NCI-H2029 treated with DMSO at 0.1 percent for 48 hours (cell line): ENCODE results near the gene PEAK1.
"Not testable (repeated sequence)": the region's sequence is repeated elsewhere in the genome, so short reads cannot be mapped to it uniquely, and the experiment has no call there.

Experiments
- DNase-seq: peaks from one replicate; lab custom pipeline; 2025; lab: John Stamatoyannopoulos, UW

Gene PEAK1

GRCh38 chr15:77296773-77297337, 123.0 kb downstream of the PEAK1 start:
- DNase-seq, result no peak

DNA sequence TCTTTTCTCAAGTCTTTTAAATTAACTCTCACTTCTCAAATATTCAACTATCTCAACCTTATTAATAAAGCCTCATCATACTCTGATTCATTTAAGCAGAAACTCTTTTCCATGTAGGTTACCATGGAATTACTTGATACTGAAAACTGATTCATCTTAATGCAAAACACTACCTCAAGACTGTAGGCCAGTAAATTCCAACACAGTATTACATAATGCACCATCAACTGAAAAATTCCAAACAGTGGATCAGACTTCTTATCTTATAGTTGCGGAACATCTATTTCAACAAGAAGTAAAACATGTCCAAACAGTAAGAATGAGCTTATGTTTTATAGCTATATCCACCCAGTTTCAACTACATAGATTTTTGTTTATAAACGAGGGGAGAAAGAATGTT, 124.5 kb downstream of the PEAK1 start:
- DNase-seq, result no peak

DNA sequence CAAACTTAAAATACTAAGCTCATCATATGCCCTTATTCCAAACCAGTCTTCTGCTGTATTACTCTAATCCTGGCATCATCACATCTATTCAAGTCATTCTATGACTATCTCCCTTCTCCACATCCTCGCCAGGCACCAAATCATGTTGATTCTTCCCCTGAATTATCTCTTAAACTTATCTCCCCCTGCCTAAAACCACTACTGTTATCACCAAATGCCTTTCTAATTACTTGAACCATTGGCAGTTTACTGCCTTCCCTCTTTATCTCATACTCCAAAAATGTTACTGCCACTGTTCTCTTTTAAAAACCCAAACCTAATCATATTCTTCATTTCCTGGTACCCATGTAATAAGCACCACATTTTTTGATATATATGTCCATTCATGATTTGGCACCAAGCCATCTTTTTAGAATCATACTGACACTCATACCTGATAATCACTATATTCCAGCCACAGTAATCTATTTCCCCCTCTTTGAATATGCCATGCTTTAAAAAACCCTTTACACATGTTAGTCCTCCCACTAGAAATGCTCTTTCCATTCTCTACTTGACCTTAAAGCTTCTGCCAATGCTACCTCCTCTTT, 126.8 kb downstream of the PEAK1 start:
- DNase-seq, result no peak

DNA sequence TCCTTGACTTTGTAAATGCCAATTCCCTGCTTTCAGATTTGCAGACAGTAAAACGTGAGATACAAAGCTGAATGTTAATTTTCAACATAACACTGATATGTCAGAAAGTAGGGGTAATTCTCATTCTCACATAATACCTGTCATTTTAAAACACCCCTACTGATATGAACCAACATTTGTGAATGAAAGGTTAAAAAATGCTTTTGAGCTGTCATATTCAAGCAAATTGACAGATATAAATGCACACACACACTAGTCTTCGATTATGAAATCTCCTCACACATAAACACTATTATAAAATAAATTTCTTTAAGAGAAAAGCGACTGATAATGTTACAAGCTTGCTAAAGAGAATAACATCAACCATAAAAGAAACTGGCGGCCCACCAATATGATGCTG, 128.8 kb downstream of the PEAK1 start:
- DNase-seq, result no peak

DNA sequence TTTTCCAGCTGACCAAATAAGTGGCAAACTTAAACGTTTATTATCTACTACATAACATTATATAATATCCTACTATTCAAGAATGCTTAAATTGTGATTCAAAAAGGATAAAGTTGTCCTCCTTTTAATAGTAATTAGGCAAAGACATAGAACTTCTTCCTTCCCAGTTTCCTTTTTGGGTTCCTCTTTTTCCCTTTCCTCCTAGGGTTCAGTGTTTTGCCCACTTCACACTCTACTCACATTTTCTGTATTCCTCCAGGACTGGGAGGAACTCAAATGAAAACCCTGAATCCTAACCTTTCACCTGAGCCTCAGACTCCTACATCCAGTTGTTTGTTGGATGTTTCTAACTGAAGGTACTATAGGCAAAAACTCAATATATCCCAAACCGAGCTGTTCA, 132.5 kb downstream of the PEAK1 start:
- no peak for DNase-seq

DNA sequence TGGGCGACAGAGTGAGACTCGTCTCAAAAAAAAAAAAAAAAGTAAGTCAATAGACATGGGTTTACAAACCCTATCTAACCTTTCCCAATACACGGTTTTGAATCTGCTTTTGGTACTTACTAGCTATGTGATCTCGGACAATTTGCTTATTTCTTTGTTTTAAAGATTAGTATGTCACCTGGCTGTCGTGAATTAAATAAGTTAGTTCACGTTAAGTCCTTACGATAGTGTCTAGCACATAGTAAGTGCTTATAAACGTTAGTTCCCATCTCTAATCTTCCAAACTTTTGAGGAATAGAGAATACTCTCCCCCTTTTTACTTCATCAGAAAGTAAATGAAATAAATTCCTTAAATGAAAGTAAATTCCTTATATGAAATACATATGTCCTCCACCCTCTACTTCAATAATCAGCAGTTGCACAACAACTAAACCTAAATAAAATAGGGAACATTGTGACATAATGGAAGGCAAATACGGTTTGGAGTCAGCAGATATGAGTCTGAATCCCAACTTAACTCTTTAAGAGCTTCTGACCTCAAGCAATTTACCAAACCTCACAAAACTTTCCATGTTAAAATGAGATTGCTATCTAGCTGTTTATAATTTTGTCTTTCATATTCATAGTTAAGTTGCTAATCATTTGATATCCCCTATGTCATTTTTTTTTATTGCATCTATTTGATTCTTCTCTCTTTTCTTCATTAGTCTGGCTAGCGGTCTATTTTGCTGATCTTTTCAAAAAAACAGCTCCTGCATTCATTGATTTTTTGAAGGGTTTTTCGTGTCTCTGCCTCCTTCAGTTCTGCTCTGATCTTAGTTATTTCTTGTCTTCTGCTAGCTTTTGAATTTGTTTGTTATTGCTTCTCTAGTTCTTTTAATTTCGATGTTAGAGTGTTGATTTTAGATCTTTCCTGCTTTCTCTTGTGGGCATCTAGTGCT, 134.6 kb downstream of the PEAK1 start:
- no peak for DNase-seq

GRCh38 chr15:77282333-77282732, 137.6 kb downstream of the PEAK1 start:
- no peak for DNase-seq

DNA sequence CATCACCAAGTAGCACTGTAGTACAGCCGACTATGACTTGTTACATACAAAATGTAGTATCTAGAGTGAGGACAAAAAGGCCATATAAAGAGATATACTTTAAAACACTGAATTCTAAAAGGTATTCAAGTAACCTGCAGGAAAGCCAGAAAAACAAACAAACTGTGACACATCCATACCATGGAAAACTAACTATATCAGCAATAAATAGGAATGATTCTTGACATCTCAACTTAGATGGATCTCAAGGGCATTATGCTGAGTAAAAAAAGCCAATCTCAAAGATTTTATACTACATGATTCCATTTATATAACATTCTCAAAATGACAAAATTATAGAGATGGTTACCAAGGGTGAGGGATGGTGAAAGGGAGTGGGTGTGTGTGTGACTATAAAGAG, 143.0 kb downstream of the PEAK1 start:
- DNase-seq, result no peak

DNA sequence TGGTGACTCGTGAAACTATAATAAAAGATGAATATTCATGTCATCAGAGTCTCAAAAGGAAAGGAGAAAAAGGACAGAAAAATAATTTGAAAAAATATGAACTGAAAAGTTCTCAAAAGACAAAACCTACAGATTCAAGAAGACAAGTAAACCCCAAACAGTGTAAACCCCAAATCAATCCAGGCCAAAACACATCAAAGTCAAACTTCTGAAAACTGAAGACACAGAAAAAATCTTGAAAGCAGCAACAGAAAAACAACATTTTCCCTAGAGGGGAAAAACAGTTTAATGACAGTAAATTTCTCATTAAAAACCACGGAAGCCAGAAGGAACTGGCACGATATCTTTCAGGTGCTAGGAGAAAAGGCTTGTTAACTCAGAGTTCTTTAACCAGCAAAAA, 143.8 kb downstream of the PEAK1 start:
- no peak for DNase-seq

GRCh38 chr15:77273136-77273535, 146.8 kb downstream of the PEAK1 start:
- DNase-seq, result not testable (repeated sequence)

DNA sequence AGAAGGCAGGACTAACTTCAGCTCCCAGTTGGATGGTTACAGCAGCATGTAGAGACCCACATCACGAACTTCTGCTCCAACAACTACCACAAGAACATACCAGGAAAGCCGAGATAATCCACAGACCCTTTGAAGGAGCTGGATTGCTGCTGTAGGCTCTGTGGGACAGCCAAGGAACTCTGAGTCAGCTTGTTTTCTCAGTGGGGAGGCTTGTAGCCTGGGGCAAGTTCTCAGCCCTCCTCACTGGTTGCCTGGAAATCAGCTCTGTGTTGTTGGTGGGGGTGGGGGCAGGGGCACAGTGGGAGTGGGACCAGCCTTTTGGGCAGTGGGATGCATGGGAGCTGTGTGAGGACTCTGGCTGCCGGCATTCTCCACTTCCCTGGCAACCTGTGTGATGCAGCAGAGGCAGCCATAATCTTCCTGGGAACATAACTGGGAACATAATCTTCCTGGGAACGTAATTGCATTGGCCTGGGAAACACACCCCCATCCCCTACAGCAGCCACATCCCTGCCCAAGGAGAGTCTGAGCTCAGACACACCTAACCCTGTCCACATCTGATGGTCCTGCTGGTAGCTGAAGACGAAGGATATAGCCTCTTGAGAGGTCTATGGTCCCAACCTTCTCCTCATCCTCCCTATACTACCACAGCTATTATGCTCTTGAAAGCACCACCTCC, 153.1 kb downstream of the PEAK1 start:
- DNase-seq, result no peak

- no peak for DNase-seq
These were observed 164.5 kb downstream of the PEAK1 start for GRCh38 chr15:77255385-77255784.

- DNase-seq, result no peak
These were observed 168.2 kb downstream of the PEAK1 start for GRCh38 chr15:77251662-77252061.

DNA sequence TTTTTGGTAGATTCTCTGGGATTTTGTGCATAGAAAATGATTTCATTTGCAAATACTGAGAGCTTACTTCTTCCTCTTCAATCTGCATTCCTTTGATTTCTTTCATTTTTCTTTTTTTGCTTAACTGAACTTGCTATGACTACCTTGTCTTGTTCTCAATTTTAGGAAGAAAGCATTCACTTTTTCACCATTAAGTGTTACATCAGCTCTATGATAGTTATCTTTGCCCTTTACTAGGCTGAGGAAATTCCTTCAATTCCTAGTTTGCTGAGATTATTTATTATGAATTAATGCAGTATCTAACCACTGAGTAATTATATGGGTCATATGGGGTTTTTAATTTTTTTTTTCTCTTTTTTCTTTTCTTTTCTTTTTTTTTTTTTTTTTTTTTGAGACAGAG, 172.8 kb downstream of the PEAK1 start:
- no peak for DNase-seq

GRCh38 chr15:77243716-77244401, 176.0 kb downstream of the PEAK1 start:
- no peak for DNase-seq

DNA sequence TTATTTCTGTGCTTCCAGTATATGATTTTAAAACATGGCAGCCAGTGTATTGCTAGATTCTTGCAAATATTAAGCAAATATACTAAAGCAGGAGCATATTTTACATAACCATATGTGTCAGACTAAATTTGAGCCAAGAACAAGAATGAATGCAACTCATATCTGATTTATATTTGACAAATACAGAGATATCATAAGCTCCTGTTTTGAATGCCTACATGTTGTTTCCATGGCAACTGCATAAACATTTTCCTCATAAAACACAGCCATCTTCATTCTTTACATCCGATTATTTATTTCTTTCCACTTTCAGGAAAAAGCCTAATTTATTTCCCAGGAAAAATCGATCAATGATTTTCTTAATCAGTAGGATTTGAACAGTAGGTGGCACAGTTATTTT, 176.8 kb downstream of the PEAK1 start:
- DNase-seq, result no peak

DNA sequence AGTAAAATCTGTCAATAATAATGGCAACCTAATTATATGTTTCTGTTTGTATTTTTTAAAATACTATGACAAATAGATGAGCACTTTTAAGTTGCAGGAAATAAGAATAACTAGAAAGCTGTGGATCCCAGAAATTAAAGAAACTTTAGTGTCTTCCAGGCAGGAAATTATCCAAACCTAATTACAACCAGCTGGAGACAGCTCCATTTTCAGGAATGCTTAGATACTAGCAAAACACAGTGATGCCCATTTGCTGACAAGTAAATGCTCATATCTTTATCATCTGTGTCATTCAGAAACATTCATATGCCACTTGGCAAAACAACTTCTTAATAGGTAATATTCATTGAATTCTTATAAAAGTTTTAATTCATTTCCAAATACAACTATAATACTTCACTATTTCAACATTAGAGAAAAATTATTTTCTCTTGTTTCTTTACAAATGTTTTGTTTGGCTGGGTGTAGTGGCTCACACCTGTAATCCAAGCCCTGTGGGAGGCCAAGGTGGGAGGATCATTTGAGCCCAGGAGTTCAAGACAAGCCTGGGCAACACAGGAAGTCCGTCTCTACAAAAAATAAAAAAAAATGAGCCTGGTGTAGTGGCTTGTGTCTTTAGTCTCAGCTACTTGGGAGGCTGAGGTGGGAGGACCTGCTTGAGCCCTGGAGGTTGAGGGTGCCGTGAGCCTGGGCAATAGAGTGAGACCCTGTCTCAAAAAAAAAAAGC, 179.9 kb downstream of the PEAK1 start:
- DNase-seq, result no peak

GRCh38 chr15:77235566-77235965, 184.3 kb downstream of the PEAK1 start:
- DNase-seq, result no peak

- no peak for DNase-seq
These were observed 191.1 kb downstream of the PEAK1 start for GRCh38 chr15:77228828-77229227.

- no peak for DNase-seq
These were observed 193.3 kb downstream of the PEAK1 start for GRCh38 chr15:77226652-77227051.

GRCh38 chr15:77225646-77226045, 194.3 kb downstream of the PEAK1 start:
- DNase-seq, result no peak
